DND-41 (cell line): ENCODE measurements around the gene WDR77.

ENCODE experiments used
- CTCF ChIP-seq: IDR thresholded peaks from 2 replicates; pipeline ENCODE4 v1.5.1; 2012; ENCODE audit warnings: borderline replicate concordance, low read length, moderate library complexity, mild to moderate bottlenecking; ENCODE audit not compliant: poor library complexity, severe bottlenecking; ENCODE audit errors: extremely low read depth
- EZH2 ChIP-seq: IDR thresholded peaks from 3 replicates; pipeline ENCODE4 v1.6.1; 2012; ENCODE audit warnings: borderline replicate concordance, low read depth, mild to moderate bottlenecking, moderate library complexity, low read length, inconsistent platforms; ENCODE audit not compliant: severe bottlenecking

- TF ChIP-seq CTCF (no peak), EZH2 (no peak)
Observed at GRCh38 chr1:111424281-111424680, 24.8 kb downstream of the WDR77 start.
